Esophagus muscularis mucosa (tissue), 3 donors: ENCODE data around the gene SLC6A8.

ENCODE experiments used
- POLR2A ChIP-seq: fragments of 450-650 bp; IDR thresholded peaks from one replicate; pipeline ENCODE4 v1.6.1; 2017; ENCODE audit warnings: antibody characterized with exemption, moderate library complexity, mild to moderate bottlenecking, low read depth
- TF ChIP-seq, protein P1 (sequence below), 3 experiments: fragments of 200-600 bp in 2 of 3; fragments of 450-650 bp in 1 of 3; sonication (generic) in 2 of 3; IDR thresholded peaks; one replicate each; pipeline ENCODE4 v1.5.1; 2017 to 2019; ENCODE audit warnings: antibody characterized with exemption in 3 of 3, mild to moderate bottlenecking in 2 of 3, moderate library complexity in 1 of 3

DNA sequence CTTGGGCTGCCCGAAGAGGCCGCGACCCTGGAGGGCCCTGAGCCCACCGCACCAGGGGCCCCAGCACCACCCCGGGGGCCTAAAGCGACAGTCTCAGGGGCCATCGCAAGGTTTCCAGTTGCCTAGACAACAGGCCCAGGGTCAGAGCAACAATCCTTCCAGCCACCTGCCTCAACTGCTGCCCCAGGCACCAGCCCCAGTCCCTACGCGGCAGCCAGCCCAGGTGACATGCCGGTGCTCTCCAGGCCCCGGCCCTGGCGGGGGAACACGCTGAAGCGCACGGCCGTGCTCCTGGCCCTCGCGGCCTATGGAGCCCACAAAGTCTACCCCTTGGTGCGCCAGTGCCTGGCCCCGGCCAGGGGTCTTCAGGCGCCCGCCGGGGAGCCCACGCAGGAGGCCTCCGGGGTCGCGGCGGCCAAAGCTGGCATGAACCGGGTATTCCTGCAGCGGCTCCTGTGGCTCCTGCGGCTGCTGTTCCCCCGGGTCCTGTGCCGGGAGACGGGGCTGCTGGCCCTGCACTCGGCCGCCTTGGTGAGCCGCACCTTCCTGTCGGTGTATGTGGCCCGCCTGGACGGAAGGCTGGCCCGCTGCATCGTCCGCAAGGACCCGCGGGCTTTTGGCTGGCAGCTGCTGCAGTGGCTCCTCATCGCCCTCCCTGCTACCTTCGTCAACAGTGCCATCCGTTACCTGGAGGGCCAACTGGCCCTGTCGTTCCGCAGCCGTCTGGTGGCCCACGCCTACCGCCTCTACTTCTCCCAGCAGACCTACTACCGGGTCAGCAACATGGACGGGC is 37.5 kb downstream of the SLC6A8 start:
- TF ChIP-seq, protein P1, sequence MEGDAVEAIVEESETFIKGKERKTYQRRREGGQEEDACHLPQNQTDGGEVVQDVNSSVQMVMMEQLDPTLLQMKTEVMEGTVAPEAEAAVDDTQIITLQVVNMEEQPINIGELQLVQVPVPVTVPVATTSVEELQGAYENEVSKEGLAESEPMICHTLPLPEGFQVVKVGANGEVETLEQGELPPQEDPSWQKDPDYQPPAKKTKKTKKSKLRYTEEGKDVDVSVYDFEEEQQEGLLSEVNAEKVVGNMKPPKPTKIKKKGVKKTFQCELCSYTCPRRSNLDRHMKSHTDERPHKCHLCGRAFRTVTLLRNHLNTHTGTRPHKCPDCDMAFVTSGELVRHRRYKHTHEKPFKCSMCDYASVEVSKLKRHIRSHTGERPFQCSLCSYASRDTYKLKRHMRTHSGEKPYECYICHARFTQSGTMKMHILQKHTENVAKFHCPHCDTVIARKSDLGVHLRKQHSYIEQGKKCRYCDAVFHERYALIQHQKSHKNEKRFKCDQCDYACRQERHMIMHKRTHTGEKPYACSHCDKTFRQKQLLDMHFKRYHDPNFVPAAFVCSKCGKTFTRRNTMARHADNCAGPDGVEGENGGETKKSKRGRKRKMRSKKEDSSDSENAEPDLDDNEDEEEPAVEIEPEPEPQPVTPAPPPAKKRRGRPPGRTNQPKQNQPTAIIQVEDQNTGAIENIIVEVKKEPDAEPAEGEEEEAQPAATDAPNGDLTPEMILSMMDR (IDR thresholded peaks at IDR 0.05), result no peak
- no peak for TF ChIP-seq POLR2A
